ENCODE results near the gene CYBC1. TPM values are rescaled to one million over a fixed set of nuclear protein-coding genes. Genes with fewer than 3 reads are reported as not detected.

Gene CYBC1
- total and polyA plus RNA-seq, 4 donors, result 23.2 to 45.6 (median 34.9) TPM

- H3K4me1 ChIP-seq (ENCODE audit: control insufficient read depth in 4 of 4, insufficient read depth in 4 of 4, low read length in 3 of 4), result peaks cover 0 to 4% (median 2%) of the 10 kb centered on the region in 4 donors
- no peak for DNase-seq (ENCODE audit: low spot score)
- no peaks in the 10 kb centered on the region for H3K9me3 ChIP-seq (ENCODE audit: control insufficient read depth in 4 of 4, low read length in 3 of 4)
- peaks cover 0 to 8% (median 2%) of the 10 kb centered on the region in 4 donors for H3K36me3 ChIP-seq (ENCODE audit: control insufficient read depth in 4 of 4, insufficient read depth in 3 of 4, low read depth in 1 of 4, low read length in 3 of 4)
- H3K27me3 ChIP-seq (ENCODE audit: control insufficient read depth in 4 of 4, insufficient read depth in 4 of 4, low read length in 3 of 4), result no peaks in the 10 kb centered on the region
- no peak overlapping the region for H3K9ac ChIP-seq (ENCODE audit: low read depth in 1 of 2, low read length in 2 of 2)
- TF ChIP-seq SP1 (IDR thresholded peaks at IDR 0.05), result no peak
- TF ChIP-seq YY1 (IDR thresholded peaks at IDR 0.05), result no peak
- no peak for TF ChIP-seq FOXA2 (IDR thresholded peaks at IDR 0.05)
- no peak for TF ChIP-seq REST (IDR thresholded peaks at IDR 0.05)
- TF ChIP-seq EGR1 (IDR thresholded peaks at IDR 0.05; ENCODE audit: low read depth in 2 of 2), result no peak
- TF ChIP-seq HNF4G (IDR thresholded peaks at IDR 0.05), result no peak
- TF ChIP-seq, protein P1, sequence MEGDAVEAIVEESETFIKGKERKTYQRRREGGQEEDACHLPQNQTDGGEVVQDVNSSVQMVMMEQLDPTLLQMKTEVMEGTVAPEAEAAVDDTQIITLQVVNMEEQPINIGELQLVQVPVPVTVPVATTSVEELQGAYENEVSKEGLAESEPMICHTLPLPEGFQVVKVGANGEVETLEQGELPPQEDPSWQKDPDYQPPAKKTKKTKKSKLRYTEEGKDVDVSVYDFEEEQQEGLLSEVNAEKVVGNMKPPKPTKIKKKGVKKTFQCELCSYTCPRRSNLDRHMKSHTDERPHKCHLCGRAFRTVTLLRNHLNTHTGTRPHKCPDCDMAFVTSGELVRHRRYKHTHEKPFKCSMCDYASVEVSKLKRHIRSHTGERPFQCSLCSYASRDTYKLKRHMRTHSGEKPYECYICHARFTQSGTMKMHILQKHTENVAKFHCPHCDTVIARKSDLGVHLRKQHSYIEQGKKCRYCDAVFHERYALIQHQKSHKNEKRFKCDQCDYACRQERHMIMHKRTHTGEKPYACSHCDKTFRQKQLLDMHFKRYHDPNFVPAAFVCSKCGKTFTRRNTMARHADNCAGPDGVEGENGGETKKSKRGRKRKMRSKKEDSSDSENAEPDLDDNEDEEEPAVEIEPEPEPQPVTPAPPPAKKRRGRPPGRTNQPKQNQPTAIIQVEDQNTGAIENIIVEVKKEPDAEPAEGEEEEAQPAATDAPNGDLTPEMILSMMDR (IDR thresholded peaks at IDR 0.05; ENCODE audit: low read depth, low read length, missing input control), result no peak
- no peak for TF ChIP-seq TAF1 (conservative IDR thresholded peaks at IDR 0.05)
- TF ChIP-seq NR2F2 (IDR thresholded peaks at IDR 0.05), result no peak
- H3K27ac ChIP-seq (ENCODE audit: low read depth in 1 of 2, low read length in 2 of 2), result no peak overlapping the region
- 91% methylated on average over 13 of the region's 13 CpGs for WGBS
- no peak overlapping the region for H3K4me3 ChIP-seq (ENCODE audit: low read depth in 1 of 3, low read length in 3 of 3)
Observed at GRCh38 chr17:82399041-82399441, 51.5 kb downstream of the CYBC1 start.

DNA sequence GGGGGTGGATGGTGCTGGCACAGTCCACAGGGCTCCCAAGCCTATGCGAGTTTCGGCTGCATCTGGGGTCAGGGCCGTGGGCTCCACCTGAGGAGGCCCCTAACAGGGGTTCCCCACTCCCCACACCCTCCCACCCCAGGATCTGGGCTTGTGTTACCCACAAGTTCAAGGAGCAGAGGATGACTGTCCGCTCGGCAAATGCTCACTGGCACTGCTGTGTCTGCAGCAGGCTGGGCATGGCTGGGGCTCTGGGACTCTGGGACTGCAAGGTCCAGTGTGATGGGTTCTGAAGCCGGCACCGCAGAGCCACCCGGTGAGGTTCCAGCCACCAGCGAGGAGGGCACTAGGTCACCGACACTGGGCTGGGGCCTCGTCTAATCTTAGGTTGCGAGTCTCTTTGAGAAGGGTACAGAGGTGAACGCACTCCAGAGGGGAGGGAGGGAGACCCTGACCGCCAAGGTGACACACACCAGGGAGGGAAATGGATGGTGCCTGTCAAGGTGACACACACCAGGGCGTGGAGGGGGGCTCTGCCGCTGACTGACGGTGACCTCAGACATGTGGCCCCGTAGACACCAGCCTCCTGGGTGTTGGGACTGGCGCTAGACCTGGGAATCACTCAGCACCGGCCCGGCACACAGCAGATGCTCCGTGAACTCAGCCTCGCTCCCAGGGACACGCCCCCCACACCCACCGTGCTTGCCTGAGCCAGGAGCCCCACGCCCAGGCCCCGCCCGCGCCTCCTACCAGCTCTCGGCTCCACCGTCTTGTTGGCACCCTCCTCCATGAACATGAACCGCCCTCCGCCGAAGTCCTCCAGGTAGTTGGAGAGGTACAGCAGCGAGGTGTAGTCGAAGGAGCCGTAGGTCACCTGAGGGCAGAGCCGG lies 52.9 kb downstream of the CYBC1 start:
- 93% methylated on average over 38 of the region's 38 CpGs for WGBS
- H3K36me3 ChIP-seq (ENCODE audit: control insufficient read depth in 4 of 4, insufficient read depth in 3 of 4, low read depth in 1 of 4, low read length in 3 of 4), result peaks cover 0 to 6% (median 4%) of the 10 kb centered on the region in 4 donors
- peaks cover 0 to 1% (median under 1%) of the 10 kb centered on the region in 4 donors for H3K4me1 ChIP-seq (ENCODE audit: control insufficient read depth in 4 of 4, insufficient read depth in 4 of 4, low read length in 3 of 4)
- no peak overlapping the region for H3K4me3 ChIP-seq (ENCODE audit: low read depth in 1 of 3, low read length in 3 of 3)
- DNase-seq (ENCODE audit: low spot score), result no peak
- no peak overlapping the region for H3K27ac ChIP-seq (ENCODE audit: low read depth in 1 of 2, low read length in 2 of 2)
- no peaks in the 10 kb centered on the region for H3K27me3 ChIP-seq (ENCODE audit: control insufficient read depth in 4 of 4, insufficient read depth in 4 of 4, low read length in 3 of 4)
- H3K9me3 ChIP-seq (ENCODE audit: control insufficient read depth in 4 of 4, low read length in 3 of 4), result no peaks in the 10 kb centered on the region
- no peak overlapping the region for H3K9ac ChIP-seq (ENCODE audit: low read depth in 1 of 2, low read length in 2 of 2)
- TF ChIP-seq EGR1 (IDR thresholded peaks at IDR 0.05; ENCODE audit: low read depth in 2 of 2) (no peak), HNF4G (IDR thresholded peaks at IDR 0.05) (no peak), ZBTB33 (IDR thresholded peaks at IDR 0.05) (no peak), JUND (IDR thresholded peaks at IDR 0.05) (no peak), SP1 (IDR thresholded peaks at IDR 0.05) (no peak), YY1 (IDR thresholded peaks at IDR 0.05) (no peak), REST (IDR thresholded peaks at IDR 0.05) (no peak), NR2F2 (IDR thresholded peaks at IDR 0.05) (no peak), GABPA (IDR thresholded peaks at IDR 0.05 in 1 of 2, conservative IDR thresholded peaks at IDR 0.05 in 1 of 2) (no peak), TAF1 (conservative IDR thresholded peaks at IDR 0.05) (no peak), RXRA (IDR thresholded peaks at IDR 0.05) (no peak), MAX (IDR thresholded peaks at IDR 0.05) (no peak), HNF4A (conservative IDR thresholded peaks at IDR 0.05) (no peak), FOXA2 (IDR thresholded peaks at IDR 0.05) (no peak), RAD21 (IDR thresholded peaks at IDR 0.05) (no peak), FOXA1 (IDR thresholded peaks at IDR 0.05) (no peak), ATF3 (IDR thresholded peaks at IDR 0.05) (no peak)

Measured in liver (tissue), 9 donors.